Gastroesophageal sphincter (tissue), 4 donors: ENCODE data around the gene ANKFY1. TPM values are rescaled to one million over a fixed set of nuclear protein-coding genes. Genes with fewer than 3 reads are reported as not detected.
"Not testable (repeated sequence)": the region's sequence is repeated elsewhere in the genome, so short reads cannot be mapped to it uniquely, and the experiment has no call there.

Source experiments
- ATAC-seq: fragments of 150-250 bp; one replicate; pipeline ENCODE4 v1.9.1; 2016; ENCODE audit warnings: mild to moderate bottlenecking, moderate library complexity
- H3K27ac ChIP-seq, 4 donors: fragments of 200-600 bp; sonication (generic) in 3 of 4; 1 replicate in 3 of 4; 2 replicates in 1 of 4; pipeline ENCODE4 v1.5.1; 2016 to 2019
- H3K27me3 ChIP-seq: fragments of 200-600 bp; sonication (generic); one replicate; pipeline ENCODE4 v1.5.1; 2019
- H3K36me3 ChIP-seq, 2 donors: fragments of 200-600 bp; sonication (generic); one replicate each; pipeline ENCODE4 v1.5.1; 2019; ENCODE audit warnings: control low read depth in 1 of 2
- H3K4me1 ChIP-seq, 3 donors: fragments of 200-600 bp; sonication (generic); 1 replicate in 2 of 3; 2 replicates in 1 of 3; pipeline ENCODE4 v1.5.1; 2016 to 2019; ENCODE audit warnings: control low read depth in 2 of 3
- H3K4me3 ChIP-seq, 2 donors: fragments of 200-600 bp; sonication (generic); one replicate each; pipeline ENCODE4 v1.5.1; 2019; ENCODE audit warnings: mild to moderate bottlenecking in 1 of 2, moderate library complexity in 1 of 2
- H3K9me3 ChIP-seq, 3 donors: fragments of 200-600 bp; sonication (generic); one replicate each; pipeline ENCODE4 v1.5.1; 2017 to 2019; ENCODE audit warnings: control low read depth in 2 of 3
- CTCF ChIP-seq, 4 experiments: fragments of 200-600 bp in 2 of 4; fragments of 450-650 bp in 2 of 4; sonication (generic) in 1 of 4; IDR thresholded peaks; one replicate each; pipeline ENCODE4 v1.5.1; 2017 to 2019; ENCODE audit warnings: antibody characterized with exemption in 4 of 4, mild to moderate bottlenecking in 2 of 4, moderate library complexity in 2 of 4
- EP300 ChIP-seq: sonication (generic); formaldehyde crosslinking; IDR thresholded peaks from one replicate; pipeline ENCODE4 v1.6.1; 2017; ENCODE audit warnings: antibody characterized with exemption, mild to moderate bottlenecking
- POLR2A ChIP-seq, 2 donors: fragments of 450-650 bp; IDR thresholded peaks; one replicate each; pipeline ENCODE4 v1.6.1; 2017; ENCODE audit warnings: antibody characterized with exemption in 2 of 2, mild to moderate bottlenecking in 2 of 2, moderate library complexity in 1 of 2
- POLR2AphosphoS5 ChIP-seq: sonication (generic); formaldehyde crosslinking; IDR thresholded peaks from one replicate; pipeline ENCODE4 v1.6.1; 2017; ENCODE audit warnings: antibody characterized with exemption
- WGBS, 2 donors: methylation state at CpG; one replicate each; pipeline ENCODE4 v1.1.5; 2018; ENCODE audit warnings: low coverage in 1 of 2; 5-methylcytosine and 5-hydroxymethylcytosine counted together
- total RNA-seq, 4 donors: library from RNA; depleted of rRNA; stranded (reverse); fragments of >200 nt; gene quantifications; one replicate each; pipeline ENCODE4 v1.1.0, GENCODE V29; 2016

ANKFY1 gene
- total RNA-seq, 4 donors from 2014 or later = 22.4 to 46.4 (median 40.2) TPM

GRCh38 chr17:4195306-4195705 is 68.5 kb downstream of the ANKFY1 start:
- Histone ChIP-seq H3K27me3 (no peaks in the 10 kb centered on the region), H3K36me3 (peaks cover 0 to 69% of the 10 kb centered on the region in 2 donors), H3K9me3 (no peaks in the 10 kb centered on the region), H3K4me3 (no peak overlapping the region), H3K4me1 (peaks cover 0 to 11% (median 0%) of the 10 kb centered on the region in 3 donors), H3K27ac (peak overlapping the region in 1 of 4 donors; percentile 14)
- TF ChIP-seq POLR2AphosphoS5 (no peak), CTCF (IDR thresholded peaks at IDR 0.05) (no peak), POLR2A (IDR thresholded peaks at IDR 0.05) (no peak), EP300 (no peak)
- 59 to 85% methylated on average over 5 to 8 of the region's 10 CpGs for WGBS, 2 donors
- ATAC-seq = no peak

- H3K9me3 ChIP-seq = no peaks in the 10 kb centered on the region
- WGBS, 2 donors = 84% methylated on average over 13 to 15 of the region's 15 CpGs
- H3K4me3 ChIP-seq = no peak overlapping the region
- ATAC-seq = no peak
- H3K36me3 ChIP-seq = peaks cover 0 to 71% of the 10 kb centered on the region in 2 donors
- H3K4me1 ChIP-seq = peaks cover 0 to 14% (median 0%) of the 10 kb centered on the region in 3 donors
- no peak for TF ChIP-seq POLR2AphosphoS5
- TF ChIP-seq EP300 = no peak
- no peak for TF ChIP-seq POLR2A (IDR thresholded peaks at IDR 0.05)
- no peak for TF ChIP-seq CTCF (IDR thresholded peaks at IDR 0.05)
- no peak overlapping the region for H3K27ac ChIP-seq
- H3K27me3 ChIP-seq = no peaks in the 10 kb centered on the region
These were observed 69.0 kb downstream of the ANKFY1 start for GRCh38 chr17:4194796-4195195.

- peak overlapping the region in 1 of 4 donors; percentile 53 for H3K27ac ChIP-seq
These were observed 73.0 kb downstream of the ANKFY1 start for GRCh38 chr17:4190791-4191190.

GRCh38 chr17:4189280-4189679 is 74.5 kb downstream of the ANKFY1 start:
- Histone ChIP-seq H3K36me3 (peaks cover 0 to 89% of the 10 kb centered on the region in 2 donors), H3K27me3 (no peaks in the 10 kb centered on the region), H3K9me3 (no peaks in the 10 kb centered on the region), H3K27ac (peak overlapping the region in 2 of 4 donors; percentile 8 to 53), H3K4me1 (peaks cover 0 to 10% (median 0%) of the 10 kb centered on the region in 3 donors), H3K4me3 (no peak overlapping the region)
- WGBS, 2 donors = 100% methylated on average over 1 of the region's 10 CpGs; no CpG with 5 or more reads in 1 of the 2 donors
- no peak for ATAC-seq
- no peak for TF ChIP-seq CTCF (IDR thresholded peaks at IDR 0.05)
- TF ChIP-seq EP300 = no peak
- TF ChIP-seq POLR2AphosphoS5 = no peak
- TF ChIP-seq POLR2A (IDR thresholded peaks at IDR 0.05) = no peak

More at GRCh38 chr17:4190791-4191190, 73.0 kb downstream of the ANKFY1 start:
- H3K4me1 ChIP-seq = peaks cover 0 to 14% (median 0%) of the 10 kb centered on the region in 3 donors
- peaks cover 0 to 89% of the 10 kb centered on the region in 2 donors for H3K36me3 ChIP-seq
- H3K4me3 ChIP-seq, H3K9me3 ChIP-seq, H3K27me3 ChIP-seq, ATAC-seq: not testable (repeated sequence)
- 81 to 100% methylated on average over 3 to 7 of the region's 7 CpGs for WGBS, 2 donors

GRCh38 chr17:4188076-4188475 is 75.7 kb downstream of the ANKFY1 start:
- peaks cover 0 to 10% (median 0%) of the 10 kb centered on the region in 3 donors for H3K4me1 ChIP-seq
- H3K36me3 ChIP-seq = peaks cover 0 to 89% of the 10 kb centered on the region in 2 donors
- ATAC-seq = no peak
- no peaks in the 10 kb centered on the region for H3K27me3 ChIP-seq
- 83% methylated on average over 1 of the region's 9 CpGs; no CpG with 5 or more reads in 1 of the 2 donors for WGBS, 2 donors
- TF ChIP-seq CTCF (IDR thresholded peaks at IDR 0.05) (no peak), POLR2AphosphoS5 (no peak), EP300 (no peak), POLR2A (IDR thresholded peaks at IDR 0.05) (no peak)
- no peak overlapping the region for H3K4me3 ChIP-seq
- H3K9me3 ChIP-seq = no peaks in the 10 kb centered on the region
- H3K27ac ChIP-seq = no peak overlapping the region
